SU-DHL-6 (cell line): ENCODE measurements around the gene NANOG.
"Not testable (repeated sequence)": the region's sequence is repeated elsewhere in the genome, so short reads cannot be mapped to it uniquely, and the experiment has no call there.

Experiments used
- H2AFZ ChIP-seq: fragments of 200-600 bp; sonication (generic); 2 replicates; pipeline ENCODE4 v1.6.1; 2014; ENCODE audit warnings: low read depth, mild to moderate bottlenecking, moderate library complexity, mixed read lengths, antibody characterized with exemption, low read length; ENCODE audit not compliant: severe bottlenecking
- H3F3A ChIP-seq: fragments of 200-600 bp; shearing (Covaris generic); 2 replicates; pipeline ENCODE4 v1.6.0; 2016; ENCODE audit warnings: antibody characterized with exemption, mild to moderate bottlenecking; ENCODE audit not compliant: insufficient read depth
- H3K27ac ChIP-seq: fragments of 200-600 bp; sonication (generic); 2 replicates; pipeline ENCODE4 v1.5.1; 2016; ENCODE audit warnings: low read depth, mild to moderate bottlenecking, low read length, moderate library complexity, mixed read lengths
- H3K27me3 ChIP-seq: fragments of 200-600 bp; sonication (generic), shearing (Covaris generic); 2 replicates; pipeline ENCODE4 v1.6.0; 2014; ENCODE audit warnings: mild to moderate bottlenecking, low read length
- H3K36me3 ChIP-seq: fragments of 200-600 bp; sonication (generic); 2 replicates; pipeline ENCODE4 v1.6.1; 2014; ENCODE audit warnings: mild to moderate bottlenecking, low read length, mixed read lengths
- H3K4me2 ChIP-seq: fragments of 300-600, 200-600 bp; shearing (Covaris generic), sonication (generic); 2 replicates; pipeline ENCODE4 v1.6.0; 2014; ENCODE audit warnings: low read length, low read depth, mild to moderate bottlenecking; ENCODE audit not compliant: poor library complexity, severe bottlenecking
- H3K4me3 ChIP-seq: fragments of 200-600 bp; sonication (generic); 2 replicates; pipeline ENCODE4 v1.5.1; 2014; ENCODE audit warnings: antibody characterized with exemption, low read length, mild to moderate bottlenecking, mixed read lengths; ENCODE audit not compliant: insufficient read depth, poor library complexity, severe bottlenecking
- H3K79me2 ChIP-seq: fragments of 200-600 bp; sonication (generic); 2 replicates; pipeline ENCODE4 v1.6.1; 2014; ENCODE audit warnings: mild to moderate bottlenecking, low read length, moderate library complexity; ENCODE audit not compliant: insufficient read depth
- H3K9ac ChIP-seq: fragments of 200-600 bp; sonication (generic); 2 replicates; pipeline ENCODE4 v1.7.0; 2014; ENCODE audit warnings: mild to moderate bottlenecking, low read length
- H3K9me2 ChIP-seq: fragments of 200-600 bp; sonication (generic); replicated peaks from 2 replicates; pipeline ENCODE4 v1.6.1; 2014; ENCODE audit warnings: low read length; ENCODE audit not compliant: insufficient read depth
- H3K9me3 ChIP-seq: fragments of 200-600 bp; sonication (generic); 2 replicates; pipeline ENCODE4 v1.6.1; 2014; ENCODE audit warnings: low read length, mixed read lengths; ENCODE audit not compliant: insufficient read depth
- H4K20me1 ChIP-seq: fragments of 200-600 bp; sonication (generic); 2 replicates; pipeline ENCODE4 v1.6.1; 2014; ENCODE audit warnings: low read depth, mild to moderate bottlenecking, antibody characterized with exemption, low read length, moderate library complexity, mixed read lengths
- CTCF ChIP-seq: fragments of 200-600 bp; sonication (generic); IDR thresholded peaks from one replicate; pipeline ENCODE4 v1.5.1; 2017; ENCODE audit warnings: antibody characterized with exemption, mild to moderate bottlenecking, low read length, moderate library complexity; ENCODE audit not compliant: insufficient read depth, poor library complexity, severe bottlenecking
- EZH2phosphoT487 ChIP-seq: fragments of 200-600 bp; sonication (generic), shearing (Covaris generic); conservative IDR thresholded peaks from 2 replicates; pipeline ENCODE4 v1.6.1; 2018; ENCODE audit warnings: mild to moderate bottlenecking, antibody characterized with exemption, low read length, moderate library complexity, mixed read lengths

NANOG gene

GRCh38 chr12:7788884-7789528, at the start of gene NANOG:
TSS of gene NANOG (plus strand) at chr12:7789402. CDS start at chr12:7789615, 213 bp downstream.
- H3K79me2 ChIP-seq, H3K4me2 ChIP-seq, H3K36me3 ChIP-seq, H3K9me3 ChIP-seq, H3K9ac ChIP-seq, H4K20me1 ChIP-seq, H2AFZ ChIP-seq, H3K9me2 ChIP-seq, H3K27ac ChIP-seq, H3K27me3 ChIP-seq, H3F3A ChIP-seq, H3K4me3 ChIP-seq: not testable (repeated sequence)

DNA sequence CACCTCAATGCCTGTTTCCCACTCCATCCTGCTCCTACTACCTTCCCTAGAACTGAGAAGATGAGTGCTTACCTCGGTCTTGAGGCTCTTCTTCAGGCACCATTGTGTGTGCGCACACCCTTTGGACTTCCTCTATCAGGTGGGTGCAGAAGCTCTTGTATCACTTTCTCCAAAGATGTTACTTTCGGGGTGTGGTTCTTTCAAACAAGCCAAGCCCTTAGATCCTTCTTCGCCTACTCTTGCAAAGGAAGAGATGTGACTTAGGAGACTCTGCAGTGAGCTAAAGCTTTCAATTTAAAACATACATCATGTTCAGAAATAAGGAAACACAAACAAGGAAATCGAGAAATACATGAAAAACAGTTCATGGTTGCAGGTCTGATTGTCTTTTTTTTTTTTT, 42.0 kb upstream of the NANOG start, which contains the start of gene CLEC4C:
CLEC4C (minus strand) TSS at position 130 of the 400 bp plus-strand sequence; CDS start at position 103, 27 bp downstream.
- Histone ChIP-seq H3K27me3 (no peaks in the 10 kb centered on the region), H3K36me3 (no peaks in the 10 kb centered on the region), H3K27ac (no peak within 1 kb of the TSS), H3K4me2 (no peak within 1 kb of the TSS), H3F3A (no peaks in the 10 kb centered on the region), H3K9me3 (no peaks in the 10 kb centered on the region), H3K9me2 (no peaks in the 10 kb centered on the region), H3K9ac (no peak within 1 kb of the TSS), H3K79me2 (no peaks in the 10 kb centered on the region), H3K4me3 (no peak within 1 kb of the TSS), H4K20me1 (no peaks in the 10 kb centered on the region), H2AFZ (no peak within 1 kb of the TSS)
- TF ChIP-seq EZH2phosphoT487 (no peak), CTCF (no peak)

- H3F3A ChIP-seq = no peaks in the 10 kb centered on the region
- no peak overlapping the region for H3K9ac ChIP-seq
- H3K27me3 ChIP-seq = no peaks in the 10 kb centered on the region
- no peaks in the 10 kb centered on the region for H3K79me2 ChIP-seq
- no peak for TF ChIP-seq EZH2phosphoT487
- TF ChIP-seq CTCF = no peak
- H3K27ac ChIP-seq = no peak overlapping the region
- H3K36me3 ChIP-seq = no peaks in the 10 kb centered on the region
- no peak overlapping the region for H2AFZ ChIP-seq
- H3K4me3 ChIP-seq = no peak overlapping the region
- H3K9me3 ChIP-seq = no peaks in the 10 kb centered on the region
- no peak overlapping the region for H3K4me2 ChIP-seq
- H4K20me1 ChIP-seq = no peaks in the 10 kb centered on the region
- no peaks in the 10 kb centered on the region for H3K9me2 ChIP-seq
Measured at GRCh38 chr12:7748852-7749251, 40.4 kb upstream of the NANOG start.

- Histone ChIP-seq H3K79me2 (no peaks in the 10 kb centered on the region), H3K36me3 (no peaks in the 10 kb centered on the region), H3K4me3 (no peak overlapping the region), H3F3A (no peaks in the 10 kb centered on the region), H3K27me3 (no peaks in the 10 kb centered on the region), H2AFZ (no peak overlapping the region), H3K4me2 (no peak overlapping the region), H4K20me1 (no peaks in the 10 kb centered on the region), H3K9me2 (no peaks in the 10 kb centered on the region), H3K9me3 (no peaks in the 10 kb centered on the region), H3K9ac (no peak overlapping the region), H3K27ac (no peak overlapping the region)
- TF ChIP-seq EZH2phosphoT487 = no peak
- TF ChIP-seq CTCF = no peak
Measured at GRCh38 chr12:7749442-7749841, 39.8 kb upstream of the NANOG start.
